ENCODE measurements around the gene SHISA2.

Gene SHISA2

DNA sequence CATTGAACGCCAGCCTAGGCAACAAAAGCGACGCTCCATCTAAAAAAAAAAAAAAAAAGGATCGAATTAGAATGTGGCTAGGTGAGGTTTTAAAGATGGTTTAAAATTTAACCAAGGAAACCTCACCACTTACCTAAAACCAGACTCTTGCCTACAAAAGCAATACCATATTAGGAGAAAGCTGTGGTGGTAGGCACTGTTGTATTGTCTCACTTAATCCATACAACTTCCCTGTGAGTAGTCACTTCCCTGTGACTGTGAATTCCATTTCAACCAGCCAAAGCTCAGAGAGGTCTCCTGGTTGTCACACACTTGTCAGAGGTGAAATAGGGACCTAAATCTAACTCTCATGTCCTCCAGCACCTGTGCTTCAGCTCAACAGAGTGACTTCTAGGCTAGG is 15.4 kb downstream of the SHISA2 start:
- Mint-ChIP-seq H3K4me3 (no peak overlapping the region), H3K4me1 (ENCODE audit: low read depth) (no peaks in the 10 kb centered on the region), H3K36me3 (ENCODE audit: low read depth) (no peaks in the 10 kb centered on the region), H3K27ac (no peak overlapping the region), H3K9me3 (no peaks in the 10 kb centered on the region), H3K27me3 (no peaks in the 10 kb centered on the region)
- no peak for DNase-seq

DNA sequence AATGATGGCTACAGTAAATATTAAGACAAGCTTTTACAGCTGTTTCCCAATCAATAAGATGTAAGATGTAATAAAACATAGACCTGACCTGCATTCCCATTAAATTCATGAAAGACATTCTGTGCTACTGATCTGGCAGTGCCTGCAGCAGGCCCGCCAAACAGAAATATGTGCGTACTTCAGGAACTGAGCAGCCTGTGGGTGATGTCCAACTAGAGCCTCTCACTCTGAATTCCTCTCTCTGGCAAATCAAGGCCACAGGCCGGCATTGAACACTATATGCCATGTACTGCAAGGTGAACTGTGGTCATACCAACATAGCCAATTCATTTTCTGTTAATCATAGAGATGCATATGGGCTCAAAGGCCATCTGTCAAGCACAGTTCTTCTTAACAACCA is 17.8 kb downstream of the SHISA2 start:
- no peak for DNase-seq
- Mint-ChIP-seq H3K27ac (no peak overlapping the region), H3K9me3 (peaks cover 5% of the 10 kb centered on the region), H3K36me3 (ENCODE audit: low read depth) (no peaks in the 10 kb centered on the region), H3K4me1 (ENCODE audit: low read depth) (no peaks in the 10 kb centered on the region), H3K4me3 (no peak overlapping the region), H3K27me3 (no peaks in the 10 kb centered on the region)

DNA sequence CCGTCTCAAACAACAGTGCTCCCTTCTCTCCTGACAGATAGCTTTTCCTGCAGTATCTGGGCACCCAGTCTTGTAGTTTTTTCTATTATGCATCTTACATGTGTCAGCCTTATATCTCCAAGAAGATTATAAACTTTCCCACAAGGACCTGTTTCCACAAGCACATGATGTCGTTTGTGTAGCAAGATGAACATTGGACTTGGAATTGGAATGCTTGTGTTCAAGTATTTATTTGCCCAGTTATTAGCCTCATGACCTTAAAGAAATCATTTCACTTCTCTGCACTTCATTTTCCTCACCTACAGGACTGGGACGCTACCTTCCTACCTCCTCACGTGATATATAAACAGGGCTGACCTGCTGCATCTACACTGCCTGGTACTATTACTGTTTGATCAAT is 21.5 kb downstream of the SHISA2 start:
- no peak for DNase-seq
- no peaks in the 10 kb centered on the region for H3K27me3 Mint-ChIP-seq
- H3K4me3 Mint-ChIP-seq, result no peak overlapping the region
- no peaks in the 10 kb centered on the region for H3K4me1 Mint-ChIP-seq (ENCODE audit: low read depth)
- H3K9me3 Mint-ChIP-seq, result peaks cover 5% of the 10 kb centered on the region
- no peak overlapping the region for H3K27ac Mint-ChIP-seq
- no peaks in the 10 kb centered on the region for H3K36me3 Mint-ChIP-seq (ENCODE audit: low read depth)

DNA sequence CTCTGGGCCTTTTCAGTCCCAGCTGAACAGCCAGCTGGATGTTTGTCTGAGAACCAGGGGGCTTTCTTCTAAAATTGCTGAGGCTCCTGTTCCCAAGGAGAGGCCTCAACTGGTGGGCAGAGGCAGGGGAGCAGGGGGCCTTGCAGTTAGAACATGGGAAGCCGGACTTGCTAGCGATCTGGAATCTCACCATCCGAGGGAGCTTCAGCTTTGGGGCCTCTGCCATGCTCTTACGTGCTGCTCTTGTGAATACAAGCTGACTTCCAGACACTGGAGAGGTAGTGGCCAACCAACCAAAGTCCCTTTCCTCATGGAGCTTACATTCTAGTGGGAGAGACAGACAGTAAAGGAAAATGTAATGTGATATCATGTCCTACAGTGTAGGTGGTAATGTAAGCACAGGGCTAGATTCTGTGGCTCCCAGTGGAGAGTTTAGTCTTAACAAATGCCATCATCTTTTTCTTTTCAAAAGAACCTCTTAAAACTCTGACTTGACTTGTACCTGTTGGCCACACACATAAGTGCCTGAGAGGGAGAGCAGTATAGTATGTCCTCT is 22.2 kb downstream of the SHISA2 start:
- Mint-ChIP-seq H3K4me3 (no peak overlapping the region), H3K9me3 (peaks cover 5% of the 10 kb centered on the region), H3K4me1 (ENCODE audit: low read depth) (no peaks in the 10 kb centered on the region), H3K27me3 (no peaks in the 10 kb centered on the region), H3K36me3 (ENCODE audit: low read depth) (no peaks in the 10 kb centered on the region), H3K27ac (no peak overlapping the region)
- DNase-seq, result no peak

DNA sequence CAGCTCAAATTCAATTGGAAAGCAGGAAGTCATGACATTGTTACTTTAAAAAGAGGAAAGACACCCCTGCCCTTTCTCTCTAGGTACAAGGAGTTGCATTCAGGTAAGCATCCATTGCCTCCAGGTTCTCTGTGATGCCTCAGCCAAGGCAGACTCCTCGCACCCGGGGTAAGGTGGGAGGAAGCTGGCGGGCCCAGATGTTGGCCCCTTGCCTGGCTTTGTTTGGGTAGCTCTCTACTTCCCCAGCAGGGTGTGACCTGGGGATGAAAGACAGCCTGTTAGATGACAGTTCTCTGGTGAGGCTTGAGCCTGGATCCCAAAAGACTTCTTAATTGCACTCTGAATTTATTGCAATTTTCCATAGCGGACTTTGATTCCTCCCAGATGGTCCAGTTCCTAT is 25.6 kb downstream of the SHISA2 start:
- Mint-ChIP-seq H3K9me3 (peaks cover 5% of the 10 kb centered on the region), H3K27ac (no peak overlapping the region), H3K4me3 (no peak overlapping the region), H3K4me1 (ENCODE audit: low read depth) (no peaks in the 10 kb centered on the region), H3K27me3 (no peaks in the 10 kb centered on the region), H3K36me3 (ENCODE audit: low read depth) (peaks cover under 1% of the 10 kb centered on the region)
- no peak for DNase-seq

DNA sequence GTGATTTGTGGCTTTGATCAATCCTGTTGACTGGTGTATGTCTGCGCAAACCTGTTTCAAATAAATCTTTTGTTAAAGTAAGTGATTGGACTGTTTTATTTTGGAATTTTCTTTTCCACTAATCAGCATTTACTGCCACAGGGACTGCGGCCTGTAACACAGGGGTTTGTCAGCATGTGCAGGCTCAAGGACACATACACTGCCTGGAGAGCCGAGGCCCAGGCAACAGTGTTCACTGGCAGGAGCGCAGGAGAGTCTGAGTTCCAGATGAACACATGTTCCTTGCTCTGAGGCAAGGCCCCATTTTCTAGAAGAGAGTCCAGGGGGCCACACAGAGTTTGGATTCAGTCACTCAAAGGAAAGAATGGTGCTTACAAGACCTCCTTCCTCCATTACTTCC is 26.0 kb downstream of the SHISA2 start:
- H3K27me3 Mint-ChIP-seq, result no peaks in the 10 kb centered on the region
- peaks cover 5% of the 10 kb centered on the region for H3K36me3 Mint-ChIP-seq (ENCODE audit: low read depth)
- no peak for DNase-seq
- no peak overlapping the region for H3K27ac Mint-ChIP-seq
- H3K9me3 Mint-ChIP-seq, result peaks cover 3% of the 10 kb centered on the region
- H3K4me1 Mint-ChIP-seq (ENCODE audit: low read depth), result no peaks in the 10 kb centered on the region
- H3K4me3 Mint-ChIP-seq, result no peak overlapping the region

DNA sequence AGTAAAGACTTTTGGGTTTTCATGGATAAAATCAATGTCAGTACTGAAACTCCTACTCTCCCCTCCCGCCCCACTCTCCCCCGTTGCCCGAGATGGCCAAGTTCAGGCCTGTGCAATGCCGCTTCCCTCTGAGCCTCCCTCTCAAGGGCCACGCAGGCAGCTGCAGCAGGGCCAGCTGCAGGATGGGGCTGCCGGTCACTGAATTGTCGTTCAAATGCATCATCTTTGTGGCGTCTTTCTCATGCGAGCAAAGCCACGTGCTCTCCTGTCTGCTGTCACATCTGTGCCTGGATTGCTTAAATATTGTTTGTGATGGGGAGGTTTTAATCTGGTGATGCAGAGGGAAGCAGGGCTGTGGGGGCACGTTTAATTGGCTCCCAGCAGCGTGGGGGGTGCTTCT is 26.6 kb downstream of the SHISA2 start:
- no peak for DNase-seq
- Mint-ChIP-seq H3K27ac (no peak overlapping the region), H3K4me3 (no peak overlapping the region), H3K4me1 (ENCODE audit: low read depth) (no peaks in the 10 kb centered on the region), H3K27me3 (no peaks in the 10 kb centered on the region), H3K9me3 (no peaks in the 10 kb centered on the region), H3K36me3 (ENCODE audit: low read depth) (peaks cover 11% of the 10 kb centered on the region)

DNA sequence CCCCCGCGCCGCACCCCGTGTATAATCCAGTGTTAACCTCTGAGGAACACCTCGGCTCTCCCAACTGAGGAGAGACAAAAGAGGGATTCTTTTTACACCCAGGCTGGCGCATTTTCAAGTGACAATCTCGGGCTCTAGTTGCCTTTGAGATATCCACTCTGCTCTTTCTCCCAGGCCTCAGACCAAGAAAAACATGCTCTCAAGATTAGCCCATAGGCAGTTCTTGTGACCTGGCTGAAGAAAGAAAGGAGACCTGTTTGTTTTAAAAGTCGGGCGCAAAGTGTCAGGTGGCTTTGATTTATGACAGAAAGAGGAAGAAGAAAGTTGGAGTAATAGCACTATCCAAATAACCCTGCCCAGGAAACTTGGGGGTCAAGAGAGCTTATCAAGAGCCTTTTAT is 27.3 kb downstream of the SHISA2 start:
- H3K4me3 Mint-ChIP-seq, result no peak overlapping the region
- no peak for DNase-seq
- peaks cover 17% of the 10 kb centered on the region for H3K36me3 Mint-ChIP-seq (ENCODE audit: low read depth)
- H3K27me3 Mint-ChIP-seq, result no peaks in the 10 kb centered on the region
- no peak overlapping the region for H3K27ac Mint-ChIP-seq
- no peaks in the 10 kb centered on the region for H3K4me1 Mint-ChIP-seq (ENCODE audit: low read depth)
- H3K9me3 Mint-ChIP-seq, result no peaks in the 10 kb centered on the region

DNA sequence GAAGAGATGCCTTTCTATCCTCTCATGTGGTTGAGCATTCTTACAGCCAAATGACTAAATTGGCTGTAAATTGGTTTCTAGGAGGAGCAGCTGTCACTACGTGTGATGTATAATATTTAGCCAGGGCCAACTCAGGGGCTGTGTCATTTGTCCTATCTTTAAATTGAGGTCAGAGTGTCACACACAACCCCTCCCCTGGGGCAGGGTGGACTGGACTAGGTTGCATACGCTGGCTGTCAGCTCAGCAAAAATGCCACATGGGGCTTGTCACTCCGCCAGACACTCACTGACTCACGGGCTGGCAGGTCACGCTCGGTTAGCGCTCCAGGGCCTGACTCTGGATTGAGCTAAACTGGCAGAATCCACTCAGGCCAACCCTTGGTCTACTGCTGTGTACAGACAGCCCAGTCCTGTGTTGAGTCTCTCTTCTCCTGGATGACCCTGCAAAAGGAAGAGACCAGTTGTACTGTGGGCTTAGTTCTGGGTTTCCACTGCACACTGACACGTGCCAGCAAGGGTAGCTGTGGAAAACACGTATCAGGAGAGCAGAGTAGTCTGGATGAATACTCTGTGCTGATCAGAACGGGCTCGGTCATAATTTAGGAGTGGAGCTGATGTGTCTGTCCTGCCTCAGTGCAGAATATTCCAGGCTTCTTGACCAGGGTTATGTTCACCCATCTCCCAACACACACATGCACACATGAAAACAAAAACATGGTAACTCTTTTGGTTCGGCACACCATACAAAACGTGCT is 29.1 kb downstream of the SHISA2 start:
- peaks cover 5% of the 10 kb centered on the region for H3K4me1 Mint-ChIP-seq (ENCODE audit: low read depth)
- H3K27me3 Mint-ChIP-seq, result no peaks in the 10 kb centered on the region
- no peaks in the 10 kb centered on the region for H3K9me3 Mint-ChIP-seq
- DNase-seq, result no peak
- no peak overlapping the region for H3K27ac Mint-ChIP-seq
- no peak overlapping the region for H3K4me3 Mint-ChIP-seq
- H3K36me3 Mint-ChIP-seq (ENCODE audit: low read depth), result peaks cover 20% of the 10 kb centered on the region

DNA sequence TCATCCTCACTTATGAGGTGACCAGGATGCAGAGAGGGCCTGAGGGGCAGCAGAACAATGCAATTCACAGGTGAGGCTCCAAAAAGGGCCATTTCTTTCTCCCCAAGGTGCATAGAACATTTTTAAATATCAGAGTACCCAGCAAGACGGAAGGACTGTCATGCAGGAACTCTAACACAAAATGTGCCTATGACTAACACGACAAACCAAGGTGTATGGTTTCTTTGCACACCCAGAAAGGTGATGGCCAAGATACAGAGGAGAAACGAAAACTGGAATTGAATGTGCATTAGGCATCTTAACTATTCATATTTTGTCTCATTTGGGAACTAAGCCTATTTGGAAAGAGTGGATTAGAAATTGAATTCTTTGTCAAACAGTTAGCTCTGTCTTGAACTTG is 29.9 kb downstream of the SHISA2 start:
- Mint-ChIP-seq H3K4me1 (ENCODE audit: low read depth) (peaks cover 13% of the 10 kb centered on the region), H3K27ac (no peak overlapping the region), H3K9me3 (no peaks in the 10 kb centered on the region), H3K4me3 (no peak overlapping the region), H3K36me3 (ENCODE audit: low read depth) (peaks cover 20% of the 10 kb centered on the region), H3K27me3 (no peaks in the 10 kb centered on the region)
- no peak for DNase-seq

DNA sequence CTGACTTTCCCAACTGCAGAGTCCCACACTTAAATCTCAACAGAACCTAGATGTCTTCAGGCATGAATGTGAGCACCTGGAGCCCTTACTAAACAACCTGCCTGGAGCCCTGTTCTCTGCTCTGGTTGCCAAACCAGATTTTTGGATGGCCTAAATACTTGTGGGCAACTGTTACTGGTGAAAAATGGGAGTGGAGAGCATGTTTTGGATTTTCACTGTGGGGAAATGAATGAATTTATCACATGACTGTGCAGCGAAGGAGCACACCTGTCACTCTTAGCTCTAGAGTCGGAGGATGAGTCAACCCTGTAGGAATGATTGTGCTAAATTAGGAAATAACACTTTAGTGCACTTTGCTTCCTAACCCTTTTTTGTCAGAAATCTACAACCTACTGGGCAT is 30.3 kb downstream of the SHISA2 start:
- no peaks in the 10 kb centered on the region for H3K9me3 Mint-ChIP-seq
- H3K36me3 Mint-ChIP-seq (ENCODE audit: low read depth), result peaks cover 20% of the 10 kb centered on the region
- no peak for DNase-seq
- peaks cover 16% of the 10 kb centered on the region for H3K4me1 Mint-ChIP-seq (ENCODE audit: low read depth)
- no peak overlapping the region for H3K4me3 Mint-ChIP-seq
- H3K27me3 Mint-ChIP-seq, result no peaks in the 10 kb centered on the region
- H3K27ac Mint-ChIP-seq, result no peak overlapping the region

DNA sequence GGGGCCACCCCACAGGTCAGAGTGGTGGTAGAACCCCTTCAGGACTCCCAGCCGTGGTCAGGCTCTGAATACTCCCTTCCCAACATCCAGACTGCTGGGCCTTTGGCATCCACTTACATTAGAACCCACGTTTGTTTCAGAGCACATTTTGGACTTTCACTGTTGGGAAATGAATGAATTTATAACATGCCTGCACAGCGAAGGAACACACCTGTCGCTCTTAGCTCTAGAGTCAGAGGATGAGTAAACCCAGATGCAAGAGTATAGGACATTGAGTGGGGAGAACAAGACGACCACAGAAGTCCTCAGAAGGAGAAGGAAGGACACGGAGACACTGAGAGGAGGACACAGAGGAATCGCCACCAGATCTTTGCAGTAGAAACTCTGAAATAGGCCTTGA is 30.9 kb downstream of the SHISA2 start:
- Mint-ChIP-seq H3K4me3 (no peak overlapping the region), H3K27me3 (no peaks in the 10 kb centered on the region), H3K27ac (no peak overlapping the region), H3K9me3 (no peaks in the 10 kb centered on the region), H3K4me1 (ENCODE audit: low read depth) (peaks cover 17% of the 10 kb centered on the region), H3K36me3 (ENCODE audit: low read depth) (peaks cover 20% of the 10 kb centered on the region)
- DNase-seq, result no peak

DNA sequence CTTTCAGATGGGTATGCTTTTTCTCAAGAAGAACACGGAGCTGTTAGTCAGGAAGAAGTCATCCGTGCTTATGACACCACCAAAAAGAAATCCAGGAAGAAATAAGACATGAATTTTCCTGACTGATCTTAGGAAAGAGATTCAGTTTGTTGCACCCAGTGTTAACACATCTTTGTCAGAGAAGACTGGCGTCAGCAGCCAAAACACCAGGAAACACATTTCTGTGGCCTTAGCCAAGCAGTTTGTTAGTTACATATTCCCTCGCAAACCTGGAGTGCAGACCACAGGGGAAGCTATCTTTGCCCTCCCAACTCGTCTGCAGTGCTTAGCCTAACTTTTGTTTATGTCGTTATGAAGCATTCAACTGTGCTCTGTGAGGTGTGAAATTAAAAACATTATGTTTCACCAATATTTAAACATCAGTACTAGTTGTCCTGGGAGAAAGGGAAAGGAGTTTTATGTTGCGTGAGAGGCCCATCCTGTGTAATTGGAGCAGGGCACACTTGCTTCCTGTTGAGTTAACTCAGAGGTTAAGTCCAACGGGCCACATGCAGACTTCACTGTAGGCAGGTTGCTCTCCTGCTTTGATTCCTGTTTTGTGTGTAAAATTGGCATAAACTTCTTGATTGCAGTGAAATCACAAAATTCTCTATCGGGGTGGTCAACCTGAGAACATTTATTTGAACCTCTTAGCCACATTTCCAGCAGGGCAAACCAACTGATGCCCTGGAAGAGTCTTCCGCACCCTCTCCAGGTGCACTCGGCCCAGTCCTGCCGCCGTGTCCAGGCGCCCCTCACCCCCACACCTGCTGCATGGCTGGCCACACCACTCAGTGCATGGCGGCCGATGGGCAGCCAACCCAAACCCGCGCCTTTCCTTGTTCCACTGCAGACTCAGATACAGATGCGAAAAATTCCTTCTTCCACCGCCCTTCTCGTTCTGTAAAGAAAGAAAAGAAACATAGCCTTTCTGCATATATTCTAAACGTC is 31.6 kb downstream of the SHISA2 start:
- Mint-ChIP-seq H3K4me1 (ENCODE audit: low read depth) (peaks cover 17% of the 10 kb centered on the region), H3K27me3 (no peaks in the 10 kb centered on the region)
- no peak for DNase-seq

DNA sequence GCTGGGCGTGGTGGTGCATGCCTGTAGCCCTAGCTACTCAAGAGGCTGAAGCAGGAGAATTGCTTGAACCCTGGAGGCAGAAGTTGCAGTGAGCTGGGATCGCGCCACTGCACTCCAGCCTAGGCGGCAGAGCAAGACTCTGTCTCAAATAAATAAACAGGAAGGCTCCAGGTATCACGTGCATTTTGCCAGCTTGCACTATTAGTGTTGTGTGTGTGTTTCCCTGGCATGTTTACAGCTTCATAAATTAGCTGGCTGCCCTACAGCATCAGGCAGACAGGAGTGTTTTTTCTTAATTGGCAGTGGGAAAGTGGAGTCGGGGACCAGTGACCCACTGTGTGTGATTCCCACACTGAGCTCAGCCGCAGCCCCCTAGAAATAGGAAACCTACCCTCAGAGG is 32.6 kb downstream of the SHISA2 start:
- Mint-ChIP-seq H3K4me1 (ENCODE audit: low read depth) (peaks cover 17% of the 10 kb centered on the region), H3K9me3 (no peaks in the 10 kb centered on the region), H3K36me3 (ENCODE audit: low read depth) (peaks cover 20% of the 10 kb centered on the region), H3K27ac (no peak overlapping the region), H3K27me3 (no peaks in the 10 kb centered on the region), H3K4me3 (no peak overlapping the region)
- no peak for DNase-seq

More for the DNA sequence above, 31.6 kb downstream of the SHISA2 start:
- no peak overlapping the region for H3K27ac Mint-ChIP-seq
- peaks cover 20% of the 10 kb centered on the region for H3K36me3 Mint-ChIP-seq (ENCODE audit: low read depth)
- no peak overlapping the region for H3K4me3 Mint-ChIP-seq
- no peaks in the 10 kb centered on the region for H3K9me3 Mint-ChIP-seq

All from activated T-cell treated with anti-CD3 and anti-CD28 coated beads, Interleukin-2, amount 50 U/mL, for 24 hours (primary cell).